ENCODE data around the gene CSE1L.
"Not testable (repeated sequence)": the region's sequence is repeated elsewhere in the genome, so short reads cannot be mapped to it uniquely, and the experiment has no call there.

The CSE1L gene

DNA sequence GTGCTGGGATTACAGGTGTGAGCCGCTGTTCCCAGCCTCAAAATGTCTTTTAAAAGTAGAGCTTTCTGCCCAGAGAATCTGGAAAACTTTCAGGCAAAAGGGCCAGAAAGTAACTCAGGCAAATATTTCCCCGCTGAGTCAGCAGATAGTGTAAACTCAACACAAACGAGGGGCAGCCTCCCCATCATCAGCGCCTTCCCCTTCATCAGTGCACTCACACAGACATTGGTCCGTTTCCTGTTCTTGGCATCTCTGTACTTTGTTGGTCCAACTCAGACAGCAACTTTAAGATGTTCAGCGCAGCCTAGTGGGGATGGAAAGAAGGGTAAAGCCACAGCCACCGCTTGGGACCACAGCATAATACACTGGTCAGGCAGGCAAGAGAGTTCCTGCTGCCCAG, 69.5 kb downstream of the CSE1L start:
- DNase-seq (ENCODE audit: insufficient read length, low spot score) (no peak), FAIRE-seq (peak; percentile 68)

DNA sequence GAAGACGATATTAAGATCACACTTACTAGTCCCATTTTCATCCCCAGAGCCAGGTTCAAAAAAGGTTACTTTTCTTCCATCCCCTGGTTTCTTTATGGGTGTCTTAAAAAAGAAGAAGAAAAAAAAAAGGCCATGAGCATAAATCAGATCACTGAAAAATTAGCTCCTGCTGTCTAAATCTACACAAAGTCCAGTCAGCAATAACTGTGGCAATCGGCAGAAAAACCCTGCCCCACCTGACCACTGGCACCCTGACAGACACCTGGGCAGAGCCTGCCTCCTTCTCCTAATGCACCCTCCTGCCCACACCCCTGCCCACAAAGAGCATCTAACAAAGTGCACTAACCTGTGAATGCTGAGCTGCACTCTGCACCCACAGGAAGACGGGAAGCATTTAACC, 72.2 kb downstream of the CSE1L start:
- FAIRE-seq (no peak), DNase-seq (ENCODE audit: insufficient read length, low spot score) (no peak)

DNA sequence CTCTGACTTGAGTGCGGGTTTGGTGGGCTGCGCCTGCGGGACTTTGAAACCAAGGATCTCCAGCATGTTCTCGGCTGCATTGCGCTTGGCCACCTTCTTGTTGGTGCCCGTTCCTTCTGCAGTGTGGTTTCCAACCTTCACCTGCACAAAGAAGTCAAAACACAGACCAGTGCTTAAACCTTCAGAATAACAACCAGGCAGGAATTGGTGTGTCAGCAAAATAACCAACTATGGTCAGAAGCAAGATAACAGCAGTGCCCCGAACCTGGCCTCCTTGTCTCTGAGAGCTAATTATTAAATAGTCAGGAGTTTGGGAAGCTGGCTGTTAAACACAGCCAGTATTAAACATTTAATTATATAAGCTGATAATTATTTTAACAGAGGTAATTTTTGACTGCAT, 73.9 kb downstream of the CSE1L start:
- peak; percentile 81 for FAIRE-seq

DNA sequence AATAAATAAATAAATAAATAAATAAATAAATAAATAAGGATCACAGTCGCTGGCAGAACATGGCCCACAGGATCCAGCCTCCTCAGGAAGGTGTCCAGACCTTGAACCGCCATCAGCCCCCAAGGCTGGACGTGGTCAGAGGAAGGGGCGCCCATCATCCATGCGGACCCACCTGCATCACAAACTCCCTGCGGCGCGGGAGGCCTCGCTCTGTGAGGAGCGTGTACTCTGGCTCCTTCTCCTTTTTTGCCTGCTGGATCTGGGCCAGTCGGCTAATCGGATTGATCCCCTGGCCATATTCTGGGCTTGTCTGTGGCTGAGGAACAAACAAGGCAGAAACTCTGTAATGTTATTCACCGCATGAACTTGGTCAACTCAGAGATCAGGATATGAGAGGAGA, 76.8 kb downstream of the CSE1L start:
- FAIRE-seq (no peak), DNase-seq (ENCODE audit: insufficient read length, low spot score) (no peak)

More for the DNA sequence above, 73.9 kb downstream of the CSE1L start:
- no peak for DNase-seq (ENCODE audit: insufficient read length, low spot score)

DNA sequence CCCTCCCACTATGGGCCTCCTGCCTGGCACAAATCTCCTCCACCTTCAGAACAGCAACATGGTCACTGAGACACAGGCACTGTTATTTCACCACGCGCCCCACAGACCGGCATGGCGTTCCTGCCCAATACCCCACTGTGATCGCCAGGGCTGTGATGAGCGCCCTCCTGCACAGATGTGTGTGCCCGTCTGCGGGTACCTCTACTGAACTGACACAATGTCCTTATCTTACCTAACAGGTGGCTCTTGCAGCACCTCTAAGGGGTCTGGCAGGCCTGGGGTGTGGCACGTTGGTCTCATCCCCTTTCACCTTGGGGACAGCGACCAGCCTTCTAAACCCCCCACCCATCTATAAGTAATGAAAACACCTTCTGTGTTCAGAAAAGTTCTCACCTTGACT, 77.9 kb downstream of the CSE1L start:
- peak; percentile 52 for FAIRE-seq
- DNase-seq (ENCODE audit: insufficient read length, low spot score) = no peak

DNA sequence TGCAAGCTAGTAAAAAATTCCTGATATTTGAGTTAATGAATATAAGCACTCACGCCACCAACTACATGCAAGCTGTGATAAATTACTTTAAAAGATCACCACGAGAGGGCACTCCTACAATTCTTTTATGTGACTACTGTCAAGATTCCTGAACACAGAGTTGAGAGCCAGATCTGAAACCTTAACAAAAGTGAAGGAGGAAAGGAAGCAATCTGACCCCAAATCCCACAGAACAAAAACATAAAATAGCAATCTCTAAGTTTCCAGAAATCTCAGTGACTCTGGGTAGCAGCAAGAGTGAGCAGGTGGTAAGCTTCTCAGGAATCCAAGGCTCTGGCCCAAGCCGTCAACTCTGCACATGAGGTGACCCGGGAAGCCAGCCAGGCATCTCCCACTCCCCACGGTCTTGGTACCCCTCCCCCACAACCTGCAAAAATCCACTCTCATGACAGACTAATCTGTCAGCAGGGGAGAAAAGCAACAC, 86.9 kb downstream of the CSE1L start:
- DNase-seq (ENCODE audit: insufficient read length, low spot score) = peak; percentile 86
- FAIRE-seq = peak; percentile 44

DNA sequence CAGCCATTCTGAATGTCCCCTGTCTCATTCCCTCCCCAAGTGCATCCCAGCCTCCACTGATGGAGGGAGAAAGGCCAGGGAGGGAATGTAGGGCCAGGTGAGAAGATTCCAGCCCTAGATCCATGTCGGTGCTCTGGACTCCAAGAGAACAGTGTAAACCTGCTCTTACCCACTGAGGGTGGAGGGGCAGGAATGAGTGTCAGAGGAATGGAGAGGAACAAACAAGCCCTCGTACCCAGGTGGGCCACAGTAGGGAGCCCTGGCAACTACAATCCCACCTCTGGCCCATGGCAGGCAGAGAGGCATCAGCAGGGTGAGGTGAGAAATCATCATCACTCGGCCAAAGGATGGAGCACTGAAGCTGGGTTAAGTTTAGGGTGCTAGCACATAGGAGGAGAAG, 87.5 kb downstream of the CSE1L start:
- peak; percentile 44 for FAIRE-seq
- no peak for DNase-seq (ENCODE audit: insufficient read length, low spot score)

DNA sequence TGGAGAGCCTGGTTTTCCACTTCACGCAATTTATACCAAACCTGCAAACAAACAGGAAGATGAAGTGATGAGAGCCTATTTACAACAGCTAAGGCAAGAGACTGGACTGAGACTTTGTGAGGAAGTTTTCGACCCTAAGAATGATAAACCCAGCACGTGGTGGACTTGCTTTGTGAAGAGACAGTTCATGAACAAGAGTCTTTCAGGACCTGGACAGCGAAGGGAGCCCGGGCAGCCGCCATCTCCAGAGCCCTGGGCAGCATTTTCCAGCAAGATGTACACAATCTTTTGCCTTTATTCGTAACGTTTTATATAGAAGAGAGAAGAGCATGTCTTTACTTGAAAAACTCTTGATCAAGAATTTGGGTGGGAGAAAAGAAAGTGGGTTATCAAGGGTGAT, 88.7 kb downstream of the CSE1L start:
- FAIRE-seq = not testable (repeated sequence)

DNA sequence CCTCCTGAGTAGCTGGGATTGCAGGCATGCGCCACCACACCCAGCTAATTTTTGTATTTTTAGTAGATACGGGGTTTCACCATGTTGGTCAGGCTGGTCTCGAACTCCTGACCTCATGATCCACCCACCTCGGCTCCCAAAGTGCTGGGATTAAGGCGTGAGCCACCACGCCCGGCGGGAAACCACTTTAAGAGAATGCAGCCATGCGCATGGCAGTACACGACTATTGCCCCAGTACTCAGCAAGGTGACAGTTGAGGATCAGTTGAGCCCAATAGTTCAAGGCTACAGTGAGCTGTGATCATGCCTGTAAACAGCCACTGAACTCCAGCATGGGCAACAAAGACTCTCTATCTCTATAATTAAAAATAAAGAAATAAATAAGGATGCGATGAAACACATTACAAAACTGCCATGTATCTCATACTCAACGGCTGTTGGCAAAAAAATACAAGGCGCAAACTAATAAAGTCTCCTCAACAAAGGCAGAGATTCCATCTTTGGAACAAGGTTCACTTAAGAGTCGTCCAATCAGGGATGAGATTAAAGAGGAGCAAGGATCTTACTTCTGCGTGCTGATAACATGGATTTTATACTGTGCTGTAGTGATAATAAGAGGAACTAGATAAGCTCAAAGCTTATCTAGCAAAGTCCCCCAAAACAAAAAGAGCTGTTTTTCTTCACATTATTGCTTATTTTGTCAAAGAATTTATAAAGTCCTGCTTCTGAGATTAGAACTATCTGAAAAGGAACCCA, 90.9 kb downstream of the CSE1L start:
- FAIRE-seq (no peak), DNase-seq (ENCODE audit: insufficient read length, low spot score) (no peak)

More for the DNA sequence above, 88.7 kb downstream of the CSE1L start:
- DNase-seq (ENCODE audit: insufficient read length, low spot score) = not testable (repeated sequence)

DNA sequence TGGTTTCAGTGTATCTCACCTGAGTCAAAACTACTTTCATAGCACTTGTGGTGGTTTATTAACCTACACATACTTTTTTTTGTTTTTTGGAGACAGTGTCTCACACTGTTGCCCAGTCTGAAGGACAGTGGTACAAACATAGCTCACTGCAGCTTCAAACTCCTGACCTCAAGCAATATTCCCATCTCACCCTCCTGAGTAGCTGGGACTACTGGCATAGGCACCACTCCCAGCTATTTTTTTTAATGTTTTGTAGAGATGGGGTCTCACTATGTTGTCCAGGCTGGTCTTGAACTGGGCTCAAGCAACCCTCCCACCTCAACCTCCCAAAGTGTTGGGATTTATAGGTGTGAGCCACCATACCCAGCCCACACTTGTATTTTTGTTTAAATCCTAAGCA, 92.3 kb downstream of the CSE1L start:
- FAIRE-seq = no peak

DNA sequence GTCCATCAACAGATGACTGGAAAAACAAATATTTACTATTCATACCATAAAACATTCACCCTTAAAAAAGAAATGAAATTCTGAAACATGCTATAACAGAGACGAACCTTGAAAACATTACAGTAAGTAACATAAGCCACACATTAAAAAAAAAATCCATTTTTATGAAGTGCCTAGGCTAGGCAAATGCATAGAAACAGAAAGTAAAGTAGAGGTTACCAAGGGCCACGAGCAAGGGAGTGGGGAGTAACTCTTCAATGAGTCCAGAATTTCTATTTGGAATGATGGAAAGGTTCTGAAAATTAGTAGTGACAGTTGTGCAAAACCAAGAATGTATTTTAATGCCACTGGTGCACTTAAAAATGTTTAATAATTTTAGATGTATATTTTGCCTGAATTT, 94.3 kb downstream of the CSE1L start:
- FAIRE-seq = no peak

More for the DNA sequence above, 92.3 kb downstream of the CSE1L start:
- no peak for DNase-seq (ENCODE audit: insufficient read length, low spot score)

DNA sequence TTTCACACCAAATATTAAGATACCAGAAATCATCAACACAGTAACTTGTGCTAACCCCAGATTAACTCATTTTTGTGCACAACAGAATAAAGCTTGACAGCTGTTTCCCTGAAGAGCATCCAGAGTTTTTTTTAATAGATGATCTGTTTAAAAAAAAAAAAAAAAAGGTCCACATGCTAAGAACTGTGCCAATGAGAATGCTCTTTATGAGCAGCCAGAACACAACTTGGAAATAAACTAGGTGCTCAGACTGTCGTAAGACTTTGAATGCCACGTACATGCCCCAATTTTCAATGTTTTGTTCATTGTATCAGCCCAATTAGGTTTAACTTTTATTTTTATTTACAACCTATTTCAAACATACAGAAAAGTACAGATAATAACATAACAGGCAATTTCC, 94.7 kb downstream of the CSE1L start:
- DNase-seq (ENCODE audit: insufficient read length, low spot score) (no peak), FAIRE-seq (peak; percentile 13)

More for the DNA sequence above, 94.3 kb downstream of the CSE1L start:
- no peak for DNase-seq (ENCODE audit: insufficient read length, low spot score)
